NAMALWA (cell line): ENCODE data around the gene GGCT.

Experiments
- DNase-seq: peaks from one replicate; pipeline ENCODE4 v3.0.0-alpha.2; 2015; ENCODE audit warnings: low spot score

The GGCT gene

GRCh38 chr7:30462179-30462578 lies 42.5 kb downstream of the GGCT start:
- no peak for DNase-seq

DNA sequence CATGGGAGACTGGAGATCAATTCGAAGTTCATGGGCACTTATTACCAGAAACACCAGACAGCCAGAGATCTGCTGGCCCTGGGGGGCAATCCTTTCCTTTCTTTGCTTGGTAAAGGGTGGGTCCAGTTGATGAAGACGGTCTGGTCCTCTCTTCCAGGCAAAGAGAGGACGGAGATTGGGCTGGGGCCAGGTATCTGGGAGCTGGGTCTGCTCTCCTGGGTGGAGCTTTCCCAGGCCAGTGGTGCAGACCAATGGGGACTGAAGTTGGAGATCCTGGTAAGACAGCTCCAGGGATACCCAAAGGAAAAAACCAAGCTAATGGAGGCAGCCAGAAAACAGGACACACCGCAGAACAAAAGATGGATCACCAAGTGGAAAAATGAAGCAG lies 44.4 kb downstream of the GGCT start:
- DNase-seq: no peak

- DNase-seq: no peak
Observed at GRCh38 chr7:30459591-30460245, 44.9 kb downstream of the GGCT start.

- DNase-seq: no peak
Observed at GRCh38 chr7:30458311-30458710, 46.3 kb downstream of the GGCT start.

DNA sequence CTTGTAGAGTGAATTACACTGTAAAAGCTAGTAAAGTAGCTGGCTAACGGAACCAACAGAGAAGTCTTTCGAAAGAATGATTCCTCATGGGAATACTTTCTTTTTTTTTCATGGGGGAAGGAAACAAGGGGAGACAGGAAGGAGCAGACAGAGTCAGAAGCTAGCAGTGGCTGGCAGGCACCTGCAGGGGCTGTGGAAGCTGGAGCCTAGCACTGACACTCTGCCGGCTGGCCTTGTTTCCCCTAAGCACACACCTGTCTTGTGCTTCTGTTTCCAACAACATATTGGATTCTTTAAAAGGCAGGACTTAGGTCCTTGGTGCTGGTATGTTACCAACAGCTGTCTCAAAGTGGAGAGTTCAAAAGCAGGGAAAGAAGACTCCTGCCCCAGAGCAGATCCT lies 50.7 kb downstream of the GGCT start:
- DNase-seq: no peak

DNA sequence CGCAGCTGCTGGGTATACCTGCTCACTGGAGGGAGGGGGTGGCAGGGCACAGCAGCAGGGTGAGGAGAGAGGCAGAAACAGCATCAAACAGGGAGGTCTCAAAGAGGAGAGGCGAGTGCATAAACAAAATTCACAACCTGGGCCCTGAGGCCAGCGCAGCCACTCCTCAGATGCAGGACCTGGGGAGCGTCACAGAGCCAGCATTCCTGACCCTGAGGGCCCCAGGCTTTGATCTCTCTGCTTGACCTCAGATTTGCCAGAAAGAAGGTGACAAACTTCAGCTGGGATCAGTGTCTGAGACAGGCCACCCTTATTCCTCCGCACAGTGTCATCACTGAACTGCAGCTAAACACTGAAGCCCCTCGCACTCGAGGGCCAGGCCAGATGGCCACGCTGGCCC lies 51.6 kb downstream of the GGCT start:
- DNase-seq: no peak

- no peak for DNase-seq
Observed at GRCh38 chr7:30452280-30452930, 52.2 kb downstream of the GGCT start.

DNA sequence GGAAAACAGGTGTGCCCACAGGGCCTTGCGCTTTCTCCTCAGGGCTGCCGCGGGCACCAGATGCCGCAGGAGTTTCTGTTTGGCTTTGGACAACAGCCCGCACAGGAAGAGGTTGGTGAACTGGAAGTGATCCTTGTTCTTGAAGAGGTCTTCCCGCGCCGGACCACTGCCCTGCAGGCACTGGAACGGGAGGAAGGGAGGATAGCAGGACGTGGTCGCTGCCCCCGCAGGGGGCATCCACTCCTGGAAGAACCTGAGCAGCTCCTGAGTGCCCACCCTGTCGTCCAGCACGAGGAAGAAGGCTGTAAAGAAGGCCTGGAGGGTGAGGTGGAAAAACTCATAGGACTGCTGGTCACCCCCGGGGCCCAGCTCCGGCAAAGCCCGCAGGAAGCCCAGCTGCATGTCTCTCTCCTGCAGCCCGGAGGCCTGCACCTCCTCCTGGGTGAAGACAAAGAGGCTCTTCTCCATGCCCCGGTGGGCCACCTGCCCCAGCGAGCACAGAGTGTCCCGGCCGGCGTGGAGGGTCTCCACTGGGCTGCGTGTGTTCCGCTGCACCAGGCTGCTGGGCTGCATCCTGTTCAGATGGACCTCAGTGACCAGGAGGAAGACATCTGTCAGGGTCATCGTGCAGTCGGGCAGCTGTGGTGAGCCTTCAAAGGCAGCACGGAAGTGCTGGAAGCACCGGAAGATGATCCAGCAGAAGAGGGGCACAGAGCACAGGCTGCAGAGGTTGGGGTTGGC lies 52.9 kb downstream of the GGCT start:
- no peak for DNase-seq

DNA sequence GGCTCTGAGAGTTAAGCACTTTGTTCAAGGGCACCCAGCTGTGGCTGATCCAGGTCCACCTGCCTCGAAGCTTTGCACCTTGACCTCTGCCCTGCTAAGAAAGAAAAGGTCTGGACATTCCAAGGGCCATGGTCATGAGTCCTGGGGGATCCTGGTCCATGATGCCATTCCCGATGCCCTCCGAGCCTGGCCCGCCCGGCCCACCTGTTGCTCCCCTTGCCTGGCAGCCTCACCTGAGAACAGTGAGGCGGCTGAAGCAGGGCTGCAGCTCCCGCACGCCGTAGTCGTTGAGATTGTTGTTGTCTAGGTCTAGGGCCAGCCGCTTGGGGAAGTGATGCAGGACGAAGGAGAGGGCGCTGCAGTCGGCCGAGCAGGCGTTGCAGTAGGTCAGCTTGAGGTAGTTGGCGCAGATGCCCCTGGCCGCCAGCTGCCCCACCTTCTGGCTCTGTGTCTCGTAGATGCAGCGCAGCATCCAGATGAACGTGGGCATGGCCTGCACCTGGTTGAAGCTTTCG lies 53.6 kb downstream of the GGCT start:
- DNase-seq: no peak

DNA sequence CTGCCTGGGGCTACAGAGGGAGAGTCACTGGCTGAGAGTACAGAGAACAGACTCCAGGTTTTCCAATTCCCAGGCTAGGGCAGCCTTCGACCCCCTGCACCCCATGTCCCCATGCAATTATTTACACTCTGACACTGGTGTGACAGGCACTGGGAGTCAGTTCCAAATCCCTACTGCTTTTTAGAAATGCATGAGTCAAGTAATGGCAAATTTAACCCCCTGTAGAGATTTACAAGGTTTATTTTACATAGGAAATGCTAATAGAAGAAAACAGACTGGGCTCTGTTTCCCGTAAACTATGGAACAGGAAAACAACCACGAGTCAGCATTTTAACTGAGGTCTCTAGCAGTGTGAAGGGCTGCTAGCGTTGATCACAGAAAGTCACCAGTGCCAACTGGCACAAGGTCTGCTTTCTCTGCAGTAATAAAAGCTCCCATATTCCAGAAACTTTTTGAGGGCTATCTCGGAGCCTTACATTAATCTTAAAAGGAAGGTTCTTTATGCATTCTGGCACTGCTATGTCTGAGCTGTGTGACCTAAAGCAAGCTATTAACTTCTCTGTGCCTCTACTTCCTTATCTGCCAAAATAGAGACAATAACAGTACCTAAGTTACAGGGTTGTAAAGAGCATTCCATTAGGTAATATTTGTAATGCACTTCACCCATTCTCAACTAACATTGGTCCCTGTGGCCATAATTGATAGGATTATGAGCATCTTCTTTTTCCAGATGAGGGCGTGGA lies 54.2 kb downstream of the GGCT start:
- no peak for DNase-seq

DNA sequence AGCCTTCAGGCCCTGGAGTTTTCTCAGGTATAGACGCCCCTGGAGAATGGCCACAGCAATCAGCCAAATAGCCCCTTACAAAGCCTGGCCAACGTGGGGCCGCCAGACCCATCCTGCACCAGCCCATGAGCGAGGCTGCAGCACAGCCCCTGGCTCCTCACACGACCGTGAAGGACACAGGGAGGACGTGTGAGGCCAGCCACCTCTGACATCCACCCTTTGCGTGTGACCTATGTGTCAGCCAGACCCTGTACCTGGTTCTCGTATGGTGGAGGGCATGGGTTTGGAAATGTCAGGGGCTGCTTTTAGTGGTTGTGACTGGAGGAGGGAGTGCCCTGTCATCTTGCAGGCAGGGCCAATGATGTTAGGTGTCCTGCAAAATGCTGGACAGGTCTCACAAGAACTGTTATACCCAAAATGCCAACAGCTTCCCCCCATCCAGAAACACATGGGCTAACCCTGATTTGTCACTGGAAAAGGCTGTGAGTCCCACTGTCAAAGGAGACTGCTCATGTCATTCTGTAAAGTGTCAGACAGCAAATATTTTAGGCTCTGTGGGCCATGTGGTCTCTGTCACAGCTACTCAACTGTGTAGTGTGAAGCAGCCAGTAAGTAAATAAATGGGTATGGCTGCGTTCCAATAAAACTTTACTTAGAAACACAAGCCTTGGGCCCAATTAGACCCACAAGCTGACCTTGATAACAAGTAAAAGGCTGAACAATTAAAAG lies 56.0 kb downstream of the GGCT start:
- DNase-seq: no peak

GRCh38 chr7:30447466-30447865 lies 57.2 kb downstream of the GGCT start:
- no peak for DNase-seq
